GM12878 (cell line): ENCODE results near the gene PCNP. TPM values are rescaled to one million over a fixed set of nuclear protein-coding genes. Genes with fewer than 3 reads are reported as not detected.

Experiments used
- ATAC-seq: fragments of 200-7000 bp; cut with Tn5 transposase; 3 replicates; pipeline ENCODE4 v1.9.1; 2020; ENCODE audit warnings: mild to moderate bottlenecking, moderate library complexity
- Bru-seq: library from RNA; stranded (reverse); fragments of 400-500 nt; gene quantifications from one replicate; lab custom pipeline; 2021; lab: Mats Ljungman, UMichigan
- BruChase-seq, 2 experiments: library from RNA; stranded (reverse); fragments of 400-500 nt; gene quantifications; one replicate each; lab custom pipeline; 2021; lab: Mats Ljungman, UMichigan
- BruUV-seq: library from RNA; stranded (reverse); fragments of 400-500 nt; replicated peaks from 2 replicates; lab custom pipeline; 2021; lab: Mats Ljungman, UMichigan
- CTCF ChIA-PET: fragments of 300-600 bp; sonication (Branson Sonifier 250); formaldehyde crosslinking; extraction: SDS; loops from one replicate; lab custom pipeline; 2021; ENCODE audit warnings: inconsistent platforms; lab: Yijun Ruan, JAX
- POLR2A ChIA-PET: fragments of 350-600 bp; formaldehyde crosslinking; extraction: SDS; loops from one replicate; lab custom pipeline; 2021; ENCODE audit warnings: inconsistent platforms; lab: Charles Lee
- RAD21 ChIA-PET: fragments of 300-600 bp; sonication (Branson Sonifier 250); formaldehyde crosslinking; loops from one replicate; lab custom pipeline; 2023; ENCODE audit warnings: antibody characterized with exemption; ENCODE audit not compliant: unreplicated experiment; lab: Charles Lee
- SMC1A ChIA-PET: fragments of 300-600 bp; sonication (Branson Sonifier 250); formaldehyde crosslinking; loops from one replicate; lab custom pipeline; 2023; ENCODE audit not compliant: unreplicated experiment, uncharacterized antibody; lab: Charles Lee
- DNase-seq: peaks from one replicate; pipeline ENCODE4 v3.0.0-alpha.2; 2011; ENCODE audit warnings: low read depth, low spot score
- FAIRE-seq: peaks from 3 replicates; lab custom pipeline; 2011; peaks lifted over from hg19 to GRCh38; lab: Jason Lieb, UNC
- H2AFZ ChIP-seq: 2 replicates; pipeline ENCODE4 v1.6.0; 2011; ENCODE audit warnings: low read depth, low read length, control low read depth; ENCODE audit not compliant: control insufficient read depth
- H3K27ac ChIP-seq: 2 replicates; pipeline ENCODE4 v1.5.1; 2011; ENCODE audit warnings: control low read depth; ENCODE audit not compliant: control insufficient read depth, insufficient read depth
- H3K27me3 ChIP-seq, 2 experiments: replicated peaks in 1 of 2; 2 replicates each; pipeline versions ENCODE4 v1.6.0 to v1.6.1; 2011; ENCODE audit warnings: low read length in 1 of 2; ENCODE audit not compliant: control insufficient read depth in 2 of 2, insufficient read depth in 2 of 2
- H3K36me3 ChIP-seq, 2 experiments: 2 replicates each; pipeline ENCODE4 v1.5.1; 2011; ENCODE audit warnings: low read length in 1 of 2; ENCODE audit not compliant: control insufficient read depth in 2 of 2, insufficient read depth in 2 of 2
- H3K4me1 ChIP-seq: 2 replicates; pipeline ENCODE4 v1.6.1; 2011; ENCODE audit warnings: mild to moderate bottlenecking, low read length, moderate library complexity, mixed read lengths; ENCODE audit not compliant: control insufficient read depth, insufficient read depth
- H3K4me2 ChIP-seq: 2 replicates; pipeline ENCODE4 v1.6.0; 2011; ENCODE audit warnings: control low read depth; ENCODE audit not compliant: control insufficient read depth, insufficient read depth
- H3K4me3 ChIP-seq: fragments of 200-600 bp; sonication (generic); 2 replicates; pipeline ENCODE4 v1.5.1; 2016
- H3K79me2 ChIP-seq: 2 replicates; pipeline ENCODE4 v1.6.0; 2011; ENCODE audit warnings: low read length; ENCODE audit not compliant: control insufficient read depth, insufficient read depth
- H3K9ac ChIP-seq: 2 replicates; pipeline ENCODE4 v1.8.0; 2011; ENCODE audit warnings: low read length, control low read depth, mixed read lengths; ENCODE audit not compliant: control insufficient read depth, insufficient read depth
- H3K9me3 ChIP-seq: replicated peaks from 3 replicates; pipeline ENCODE4 v1.5.1; 2011; ENCODE audit warnings: mild to moderate bottlenecking, low read length; ENCODE audit not compliant: control insufficient read depth, insufficient read depth
- H4K20me1 ChIP-seq: 2 replicates; pipeline ENCODE4 v1.6.0; 2011; ENCODE audit not compliant: control insufficient read depth, insufficient read depth
- CBX5 ChIP-seq: sonication (generic); IDR thresholded peaks from 2 replicates; pipeline ENCODE4 v1.6.1; 2016; ENCODE audit warnings: low read depth, moderate library complexity, mild to moderate bottlenecking, inconsistent platforms
- EP300 ChIP-seq, 2 experiments: fragments of 150-350 bp in 1 of 2; IDR thresholded peaks; 2 replicates each; pipeline ENCODE4 v1.6.1; 2011 to 2012; ENCODE audit warnings: low read depth in 2 of 2, low read length in 2 of 2, borderline replicate concordance in 1 of 2, improper control_type of control experiment in 1 of 2, inconsistent platforms in 1 of 2; ENCODE audit not compliant: control insufficient read depth in 1 of 2
- HDGF ChIP-seq: fragments of 450-650 bp; IDR thresholded peaks from 2 replicates; pipeline ENCODE4 v1.6.1; 2016; ENCODE audit warnings: antibody characterized with exemption
- MXI1 ChIP-seq: fragments of 150-350 bp; IDR thresholded peaks from 2 replicates; pipeline ENCODE4 v1.6.1; 2011; ENCODE audit warnings: low read depth, mild to moderate bottlenecking, inconsistent platforms, low read length, improper control_type of control experiment
- RUNX3 ChIP-seq: IDR thresholded peaks from 2 replicates; pipeline ENCODE4 v1.6.1; 2012; ENCODE audit warnings: low read length, inconsistent platforms
- WGBS: methylation state at CpG from one replicate; pipeline ENCODE4 v1.1.6; 2016; ENCODE audit warnings: low lambda C conversion rate; ENCODE audit not compliant: insufficient replicate concordance, insufficient coverage; ENCODE audit errors: missing lambda C conversion rate; 5-methylcytosine and 5-hydroxymethylcytosine counted together
- in situ Hi-C: fragments of 300-500 bp; cut with MboI; formaldehyde crosslinking; loops from 9 replicates; pipeline ENCODE4 v1.14.3; 2018; ENCODE audit warnings: mixed read lengths
- intact Hi-C: fragments of 100-400 bp; cut with micrococcal nuclease; formaldehyde crosslinking; loops from one replicate; pipeline ENCODE4 v1.14.2; 2022; ENCODE audit not compliant: unreplicated experiment
- long read RNA-seq, 2 experiments: library from polyadenylated mRNA; unstranded; transcript quantifications; one replicate each; pipeline ENCODE4 v2.0.0, GENCODE V29; 2019 to 2020
- polyA minus RNA-seq, 3 experiments: library from RNA; depleted of rRNA, polyadenylated mRNA; stranded (reverse); fragments of >200 nt; gene quantifications; 2 replicates each; pipeline ENCODE4 v1.2.3, GENCODE V29; 2011
- polyA plus RNA-seq, 11 experiments: library from polyadenylated mRNA; depleted of rRNA in 4 of 11; unstranded in 6 of 11; stranded (reverse) in 5 of 11; fragments of >200 nt; fragmentation: Nextera tagmentation in 4 of 11; fragmentation: Illumina TruSeq in 1 of 11; extraction: Ambion mirVana in 4 of 11; extraction: Trizol in 1 of 11; gene quantifications; 1 replicate in 1 of 11; 2 replicates in 10 of 11; pipeline versions ENCODE4 v1.2.1 to v1.2.3, GENCODE V29; 2011 to 2016; ENCODE audit warnings: inconsistent platforms in 2 of 11, missing spikeins in 2 of 11, low read depth in 1 of 11
- total RNA-seq, 4 experiments: library from RNA; depleted of rRNA in 3 of 4; stranded (reverse); fragments of >200 nt in 3 of 4; fragmentation: Illumina TruSeq in 1 of 4; extraction: Trizol in 1 of 4; gene quantifications; 2 replicates each; pipeline versions ENCODE4 v1.2.1 to v1.2.3, GENCODE V29; 2013 to 2021
- TF ChIP-seq, protein P1 (sequence below): IDR thresholded peaks from 2 replicates; pipeline ENCODE4 v1.6.1; 2011; ENCODE audit warnings: mild to moderate bottlenecking, low read depth, low read length, moderate library complexity; ENCODE audit not compliant: insufficient replicate concordance
- TF ChIP-seq, protein P2 (sequence below): IDR thresholded peaks from 2 replicates; pipeline ENCODE4 v1.6.1; 2011; ENCODE audit warnings: low read depth, low read length, improper control_type of control experiment, borderline replicate concordance
- TF ChIP-seq, protein P3 (sequence below): fragments of 450-650 bp; IDR thresholded peaks from 2 replicates; pipeline ENCODE4 v1.6.1; 2017; ENCODE audit warnings: mild to moderate bottlenecking, low read depth, inconsistent platforms; ENCODE audit not compliant: poor library complexity, severe bottlenecking

The PCNP gene, protein sequence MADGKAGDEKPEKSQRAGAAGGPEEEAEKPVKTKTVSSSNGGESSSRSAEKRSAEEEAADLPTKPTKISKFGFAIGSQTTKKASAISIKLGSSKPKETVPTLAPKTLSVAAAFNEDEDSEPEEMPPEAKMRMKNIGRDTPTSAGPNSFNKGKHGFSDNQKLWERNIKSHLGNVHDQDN
- 99.6 and 103 TPM in 2 replicates for total RNA-seq (2013; cell fraction: nucleolus; rRNA removed)
- 49.8 and 59.3 TPM in 2 replicates for total RNA-seq (2014; rRNA removed)
- total RNA-seq (2014; rRNA removed; fragmentation: Illumina TruSeq; extraction: Trizol), result 94.4 and 101 TPM in 2 replicates
- 127 and 129 TPM in 2 replicates for total RNA-seq (2021)
- polyA plus RNA-seq (2011; ENCODE audit: low read depth), result 59.1 TPM
- 86.1 and 145 TPM in 2 replicates for polyA plus RNA-seq (2011; rRNA removed)
- polyA plus RNA-seq (2011; cell fraction: cytosol; rRNA removed), result 23.7 and 26.7 TPM in 2 replicates
- polyA plus RNA-seq (2011; cell fraction: nucleus; rRNA removed), result 27.5 and 28.7 TPM in 2 replicates
- polyA plus RNA-seq (2012), result 69.9 and 94.2 TPM in 2 replicates
- polyA plus RNA-seq (2014; fragmentation: Illumina TruSeq; extraction: Trizol), result 117 and 151 TPM in 2 replicates
- 100 to 1,000 TPM; 101 to 142 TPM for polyA plus RNA-seq (2014; fragmentation: Nextera tagmentation; extraction: Ambion mirVana)
- 54.8 and 66.4 TPM in 2 replicates for polyA plus RNA-seq (2014; rRNA removed)
- 100 to 1,000 TPM; 162 to 179 TPM for polyA plus RNA-seq (2016; fragmentation: Nextera tagmentation; extraction: Ambion mirVana)
- polyA minus RNA-seq (2011; rRNA and poly(A)+ RNA removed), result 17.0 and 24.1 TPM in 2 replicates
- polyA minus RNA-seq (2011; cell fraction: cytosol; rRNA and poly(A)+ RNA removed), result 12.3 and 17.2 TPM in 2 replicates
- polyA minus RNA-seq (2011; cell fraction: nucleus; rRNA and poly(A)+ RNA removed), result 12.5 and 18.3 TPM in 2 replicates
- Bru-seq, nascent RNA, result percentile 96 among the genes with signal in this experiment
- percentile 98 among the genes with signal in this experiment for BruChase-seq, experiment 1, labeled RNA remaining after a 6-hour chase
- BruChase-seq, experiment 2, labeled RNA remaining after a 2-hour chase, result percentile 98 among the genes with signal in this experiment
- long read RNA-seq, experiment 1, transcript PCNP-202 (5 exons, 2,165 nt), result minor isoform, 15 of 149 reads
- long read RNA-seq, experiment 1, transcript PCNP-204 (4 exons, 2,028 nt), result minor isoform, 6 of 149 reads
- long read RNA-seq, experiment 1, transcript PCNP-201 (5 exons, 2,342 nt), result major isoform, 104 of 149 reads
- long read RNA-seq, experiment 1, partial matches to known transcripts, result 2 of 149 reads
- long read RNA-seq, experiment 1, other reads (novel, unspliced or antisense), result 18 of 149 reads
- long read RNA-seq, experiment 2, transcript PCNP-207 (5 exons, 786 nt), result minor isoform, 11 of 656 reads
- long read RNA-seq, experiment 2, transcript PCNP-202 (5 exons, 2,165 nt), result minor isoform, 81 of 656 reads
- long read RNA-seq, experiment 2, transcript PCNP-204 (4 exons, 2,028 nt), result minor isoform, 30 of 656 reads
- long read RNA-seq, experiment 2, transcript PCNP-201 (5 exons, 2,342 nt), result major isoform, 429 of 656 reads
- long read RNA-seq, experiment 2, partial matches to known transcripts, result 26 of 656 reads
- long read RNA-seq, experiment 2, other reads (novel, unspliced or antisense), result 75 of 656 reads

DNA sequence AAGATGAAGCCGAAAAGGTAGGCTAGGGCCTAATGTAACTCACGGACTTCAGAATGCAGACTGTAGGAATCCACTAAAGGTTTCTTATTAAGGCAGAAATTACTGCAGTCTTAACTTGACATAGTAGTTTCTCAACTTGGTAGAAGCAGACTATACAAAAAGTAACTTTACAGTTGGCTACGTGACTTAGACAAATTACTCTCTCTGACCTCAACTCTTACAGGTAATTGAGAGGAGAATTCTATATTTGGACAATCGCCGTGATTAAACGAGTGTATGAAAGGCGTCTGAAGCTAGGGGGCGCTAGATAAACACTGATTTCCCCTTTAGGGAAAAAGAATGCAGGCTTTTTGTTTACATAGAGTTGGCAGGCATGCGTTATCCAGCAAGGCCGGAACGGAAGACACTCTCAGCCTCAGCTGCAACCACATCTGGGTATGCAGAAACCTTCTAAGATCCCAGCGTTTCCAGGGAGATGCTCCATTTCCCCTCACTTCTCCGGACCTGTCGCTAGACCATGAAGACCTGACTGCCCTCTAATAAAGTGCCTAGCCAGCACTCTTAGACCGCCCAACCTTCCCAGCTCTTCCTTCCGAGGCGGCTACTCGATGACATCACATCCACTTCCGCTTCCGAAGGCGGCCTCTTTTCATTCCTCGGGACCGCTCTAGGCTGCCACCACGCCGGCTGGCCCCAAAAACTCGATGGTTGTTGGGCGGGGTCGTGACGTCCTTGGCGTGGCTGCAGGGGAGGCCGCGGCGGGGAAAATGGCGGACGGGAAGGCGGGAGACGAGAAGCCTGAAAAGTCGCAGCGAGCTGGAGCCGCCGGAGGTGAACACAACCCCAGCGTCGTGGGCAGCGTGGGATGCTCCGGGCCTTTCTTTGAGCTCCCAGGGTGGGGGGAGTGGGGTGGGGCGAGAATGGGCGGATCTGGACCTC, at the start of gene PCNP:
TSS of gene PCNP (plus strand) at position 732 of the 939 bp plus-strand sequence. CDS start at position 768, 36 bp downstream.
- Histone ChIP-seq H3K27me3 (no peaks in the 10 kb centered on the region), H3K4me1 (peaks cover 7% of the 10 kb centered on the region), H3K36me3 (no peaks in the 10 kb centered on the region; a peak in 1 of 4 replicates), H3K27ac (peak within 1 kb of the TSS; percentile 88), H3K79me2 (peaks cover 45% of the 10 kb centered on the region), H4K20me1 (no peaks in the 10 kb centered on the region), H3K9me3 (no peaks in the 10 kb centered on the region), H2AFZ (peak within 1 kb of the TSS; percentile 98), H3K9ac (peak within 1 kb of the TSS; percentile 88), H3K4me2 (peak within 1 kb of the TSS; percentile 81), H3K4me3 (peak within 1 kb of the TSS; percentile 84)
- peak; percentile 94 for DNase-seq
- peak; percentile 59 for FAIRE-seq
- CTCF ChIA-PET, result interaction anchor here (0.9 to 2.4 kb wide), 19 partner anchors 9 to 651 kb away, joined by 3 to 22 read pairs (median 4); partner anchors contain the start of genes TRMT10C and ZBTB11
- WGBS, result 1% methylated on average over 45 of the region's 47 CpGs
- intact Hi-C loops, result loop anchor here (1.0 to 2.0 kb wide), 4 partner anchors 13 to 104 kb away; partner anchors contain the start of genes SENP7, TRMT10C and ZBTB11
- RAD21 ChIA-PET, result interaction anchor here (0.6 to 2.4 kb wide), 11 partner anchors 9 to 707 kb away, joined by 3 to 11 read pairs (median 4); partner anchors contain the start of genes TRMT10C and ZBTB11
- TSS peak; percentile 96 for BruUV-seq
- in situ Hi-C loops, result no loop called here
- ATAC-seq, result peak; percentile 87
- POLR2A ChIA-PET, result interaction anchor here (0.5 to 2.4 kb wide), 11 partner anchors 11 to 796 kb away, joined by 3 to 16 read pairs (median 4); partner anchors contain the start of genes RPL24, SENP7, TRMT10C and ZBTB11
- SMC1A ChIA-PET, result interaction anchor here (0.6 to 1.6 kb wide), 10 partner anchors 9 to 672 kb away, joined by 3 to 6 read pairs (median 3); no protein-coding TSS in a partner anchor
- peak; percentile 42; the same call in 1 of the 2 replicates for TF ChIP-seq RUNX3
- 0 out of 2 replicates have a peak, but pooled peaks have one; percentile 34 for TF ChIP-seq CBX5
- TF ChIP-seq HDGF, result peak; percentile 24; the same call in 1 of the 2 replicates
- TF ChIP-seq, protein P1, sequence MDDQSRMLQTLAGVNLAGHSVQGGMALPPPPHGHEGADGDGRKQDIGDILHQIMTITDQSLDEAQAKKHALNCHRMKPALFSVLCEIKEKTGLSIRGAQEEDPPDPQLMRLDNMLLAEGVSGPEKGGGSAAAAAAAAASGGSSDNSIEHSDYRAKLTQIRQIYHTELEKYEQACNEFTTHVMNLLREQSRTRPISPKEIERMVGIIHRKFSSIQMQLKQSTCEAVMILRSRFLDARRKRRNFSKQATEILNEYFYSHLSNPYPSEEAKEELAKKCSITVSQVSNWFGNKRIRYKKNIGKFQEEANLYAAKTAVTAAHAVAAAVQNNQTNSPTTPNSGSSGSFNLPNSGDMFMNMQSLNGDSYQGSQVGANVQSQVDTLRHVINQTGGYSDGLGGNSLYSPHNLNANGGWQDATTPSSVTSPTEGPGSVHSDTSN, result no peak
- TF ChIP-seq MXI1, result peak; percentile 98
- TF ChIP-seq, protein P2, sequence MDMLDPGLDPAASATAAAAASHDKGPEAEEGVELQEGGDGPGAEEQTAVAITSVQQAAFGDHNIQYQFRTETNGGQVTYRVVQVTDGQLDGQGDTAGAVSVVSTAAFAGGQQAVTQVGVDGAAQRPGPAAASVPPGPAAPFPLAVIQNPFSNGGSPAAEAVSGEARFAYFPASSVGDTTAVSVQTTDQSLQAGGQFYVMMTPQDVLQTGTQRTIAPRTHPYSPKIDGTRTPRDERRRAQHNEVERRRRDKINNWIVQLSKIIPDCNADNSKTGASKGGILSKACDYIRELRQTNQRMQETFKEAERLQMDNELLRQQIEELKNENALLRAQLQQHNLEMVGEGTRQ, result no peak
- TF ChIP-seq EP300 (IDR thresholded peaks at IDR 0.05; ENCODE audit: borderline replicate concordance in 1 of 2, control insufficient read depth in 1 of 2, low read depth in 2 of 2, low read length in 2 of 2), result no peak
- TF ChIP-seq, protein P3, sequence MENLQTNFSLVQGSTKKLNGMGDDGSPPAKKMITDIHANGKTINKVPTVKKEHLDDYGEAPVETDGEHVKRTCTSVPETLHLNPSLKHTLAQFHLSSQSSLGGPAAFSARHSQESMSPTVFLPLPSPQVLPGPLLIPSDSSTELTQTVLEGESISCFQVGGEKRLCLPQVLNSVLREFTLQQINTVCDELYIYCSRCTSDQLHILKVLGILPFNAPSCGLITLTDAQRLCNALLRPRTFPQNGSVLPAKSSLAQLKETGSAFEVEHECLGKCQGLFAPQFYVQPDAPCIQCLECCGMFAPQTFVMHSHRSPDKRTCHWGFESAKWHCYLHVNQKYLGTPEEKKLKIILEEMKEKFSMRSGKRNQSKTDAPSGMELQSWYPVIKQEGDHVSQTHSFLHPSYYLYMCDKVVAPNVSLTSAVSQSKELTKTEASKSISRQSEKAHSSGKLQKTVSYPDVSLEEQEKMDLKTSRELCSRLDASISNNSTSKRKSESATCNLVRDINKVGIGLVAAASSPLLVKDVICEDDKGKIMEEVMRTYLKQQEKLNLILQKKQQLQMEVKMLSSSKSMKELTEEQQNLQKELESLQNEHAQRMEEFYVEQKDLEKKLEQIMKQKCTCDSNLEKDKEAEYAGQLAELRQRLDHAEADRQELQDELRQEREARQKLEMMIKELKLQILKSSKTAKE, result peak; percentile 82
